Ammon's horn (tissue), 1 donor: ENCODE data around the gene VARS2.

Source experiments
- DNase-seq: peaks from one replicate; pipeline ENCODE4 v3.0.0-alpha.2; 2016; ENCODE audit warnings: low spot score

Gene VARS2

GRCh38 chr6:30884521-30885480, 29.2 kb upstream of the VARS2 start:
- peak; percentile 67 for DNase-seq

DNA sequence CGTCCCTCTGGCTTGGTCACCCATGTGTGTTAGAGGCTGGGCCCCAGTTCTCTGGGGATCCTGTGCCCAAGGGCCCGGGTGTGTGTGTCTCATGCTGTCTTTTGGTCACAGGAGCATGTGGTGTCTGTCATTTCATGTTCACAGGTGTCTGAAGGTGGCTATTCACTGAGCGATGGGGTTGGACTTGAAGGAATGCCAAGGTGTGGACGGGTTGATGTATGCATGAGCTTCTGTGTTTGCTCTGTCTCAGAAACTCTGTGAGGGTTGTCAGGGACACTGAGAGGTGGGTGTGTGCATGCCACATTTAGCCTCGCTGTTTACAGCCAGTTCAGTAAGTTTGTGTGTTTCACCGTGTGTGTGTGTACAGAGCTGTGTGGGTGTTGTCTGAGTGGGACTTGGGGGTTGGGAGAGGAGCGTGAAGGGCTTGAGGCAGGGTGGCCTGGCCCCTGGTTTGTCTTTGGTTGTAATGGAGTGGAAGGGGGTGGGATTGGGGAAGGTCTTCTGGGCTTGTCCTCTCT, 28.5 kb upstream of the VARS2 start:
- peak; percentile 71 for DNase-seq

GRCh38 chr6:30885999-30886896, 27.8 kb upstream of the VARS2 start:
- DNase-seq, result peak; percentile 79

DNA sequence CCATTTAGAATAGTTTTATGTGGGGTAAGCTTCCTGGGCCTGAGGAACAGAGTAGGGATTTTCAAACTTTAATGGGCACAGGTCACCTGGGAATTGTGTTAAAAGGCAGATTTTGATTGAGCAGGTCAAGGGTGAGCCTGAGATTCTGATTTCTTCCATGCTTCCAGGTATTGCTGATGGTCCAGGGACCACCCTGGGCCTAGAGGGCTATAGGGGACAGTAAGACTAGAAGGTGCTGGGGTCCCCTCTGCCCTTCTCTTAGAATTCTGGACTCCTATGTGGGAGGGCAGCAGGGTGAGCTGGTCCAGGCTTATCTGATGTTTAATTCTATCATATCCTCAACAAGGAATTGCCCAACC, 27.2 kb upstream of the VARS2 start:
- DNase-seq, result no peak

GRCh38 chr6:30887901-30888815, 25.9 kb upstream of the VARS2 start:
- peak; percentile 63 for DNase-seq

DNA sequence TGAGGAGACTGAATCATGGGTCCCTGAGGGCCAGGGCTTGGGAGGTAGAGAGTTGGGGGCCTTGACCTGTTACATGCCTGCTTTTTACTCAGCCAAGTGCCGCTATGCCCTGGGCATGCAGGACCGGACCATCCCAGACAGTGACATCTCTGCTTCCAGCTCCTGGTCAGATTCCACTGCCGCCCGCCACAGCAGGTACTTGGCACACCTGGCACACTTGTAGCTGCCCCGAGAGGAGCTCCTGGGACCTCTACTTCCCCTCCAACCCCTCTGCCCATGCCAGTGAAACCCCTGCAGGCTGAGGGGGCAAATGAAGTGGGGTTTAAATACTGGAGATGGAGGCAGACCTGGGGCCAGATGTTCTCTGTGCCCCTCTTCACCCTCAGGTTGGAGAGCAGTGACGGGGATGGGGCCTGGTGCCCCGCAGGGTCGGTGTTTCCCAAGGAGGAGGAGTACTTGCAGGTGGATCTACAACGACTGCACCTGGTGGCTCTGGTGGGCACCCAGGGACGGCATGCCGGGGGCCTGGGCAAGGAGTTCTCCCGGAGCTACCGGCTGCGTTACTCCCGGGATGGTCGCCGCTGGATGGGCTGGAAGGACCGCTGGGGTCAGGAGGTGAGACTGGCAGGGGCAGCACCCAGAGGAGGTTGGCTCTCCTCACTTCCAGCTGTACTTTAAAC, 25.1 kb upstream of the VARS2 start:
- DNase-seq, result no peak

GRCh38 chr6:30889496-30889885, 24.5 kb upstream of the VARS2 start:
- no peak for DNase-seq

DNA sequence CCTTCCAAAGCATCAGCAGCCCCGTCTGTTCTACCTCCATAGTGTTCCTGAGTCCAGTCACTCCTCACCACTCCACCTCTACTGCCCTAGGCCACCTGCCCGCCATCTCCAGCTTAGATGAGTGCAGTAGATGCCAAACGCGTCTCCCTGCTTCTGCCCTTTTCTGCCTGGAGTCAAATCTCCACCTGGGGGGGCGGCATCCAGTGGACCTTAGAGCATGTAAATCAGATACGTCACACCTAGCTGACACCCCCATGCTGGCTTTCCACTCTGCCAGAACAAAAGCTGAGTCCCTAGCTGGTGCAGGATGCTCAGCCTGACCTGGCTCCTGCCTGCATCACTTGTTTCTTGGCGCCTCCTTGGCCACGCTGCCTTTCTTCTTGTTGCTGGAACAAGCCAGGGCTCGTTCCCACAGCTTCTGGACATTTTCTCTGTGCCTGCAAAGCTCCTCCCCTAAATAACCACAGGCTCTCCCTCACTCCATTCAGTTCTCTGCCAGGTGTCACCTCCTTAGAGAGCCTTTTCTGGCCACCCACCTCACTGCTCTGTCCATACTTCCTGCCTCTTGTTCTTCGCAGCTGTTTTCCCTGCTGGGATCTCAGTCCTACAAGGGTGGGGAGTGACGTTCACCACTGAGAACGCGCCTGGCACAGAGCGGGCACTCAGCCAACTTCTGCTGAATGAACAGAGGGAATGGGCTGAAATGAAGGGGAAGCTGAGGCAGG, 24.0 kb upstream of the VARS2 start:
- DNase-seq, result peak; percentile 92

- DNase-seq, result no peak
These were observed 23.2 kb upstream of the VARS2 start for GRCh38 chr6:30890646-30891449.

DNA sequence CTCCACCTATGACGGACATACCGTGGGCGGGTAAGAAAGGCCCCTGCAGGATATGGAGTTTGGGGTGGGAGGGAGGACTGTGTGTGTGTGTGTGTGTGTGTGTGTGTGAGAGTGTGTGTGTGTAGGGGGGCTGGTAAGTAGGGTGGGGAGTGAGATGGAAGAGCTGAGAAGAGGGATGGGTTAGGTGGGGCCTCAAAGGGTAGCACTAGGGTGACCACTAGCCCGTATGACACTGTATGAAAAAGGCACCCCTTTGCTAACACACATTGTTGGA, 22.7 kb upstream of the VARS2 start:
- no peak for DNase-seq

- DNase-seq, result no peak
These were observed 22.1 kb upstream of the VARS2 start for GRCh38 chr6:30891816-30892538.

DNA sequence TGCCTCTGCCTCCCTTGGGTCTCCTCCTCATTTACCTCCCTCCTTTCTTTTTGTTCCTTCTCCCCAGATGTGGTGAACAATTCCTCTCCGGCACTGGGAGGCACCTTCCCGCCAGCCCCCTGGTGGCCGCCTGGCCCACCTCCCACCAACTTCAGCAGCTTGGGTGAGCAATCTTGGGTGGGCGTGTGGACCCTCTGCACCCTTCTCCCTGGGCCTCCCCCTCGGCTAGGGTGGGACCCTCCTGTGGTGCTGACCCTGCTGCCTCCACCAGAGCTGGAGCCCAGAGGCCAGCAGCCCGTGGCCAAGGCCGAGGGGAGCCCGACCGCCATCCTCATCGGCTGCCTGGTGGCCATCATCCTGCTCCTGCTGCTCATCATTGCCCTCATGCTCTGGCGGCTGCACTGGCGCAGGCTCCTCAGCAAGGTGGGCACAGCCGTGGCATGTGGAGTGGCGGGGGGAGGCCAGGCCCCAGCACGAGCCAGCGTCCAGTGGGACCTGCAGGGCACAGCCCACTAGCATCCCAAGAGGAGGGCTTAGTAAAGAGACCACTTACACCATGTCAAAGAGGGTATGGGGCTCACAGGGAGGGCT, 20.9 kb upstream of the VARS2 start:
- no peak for DNase-seq

DNA sequence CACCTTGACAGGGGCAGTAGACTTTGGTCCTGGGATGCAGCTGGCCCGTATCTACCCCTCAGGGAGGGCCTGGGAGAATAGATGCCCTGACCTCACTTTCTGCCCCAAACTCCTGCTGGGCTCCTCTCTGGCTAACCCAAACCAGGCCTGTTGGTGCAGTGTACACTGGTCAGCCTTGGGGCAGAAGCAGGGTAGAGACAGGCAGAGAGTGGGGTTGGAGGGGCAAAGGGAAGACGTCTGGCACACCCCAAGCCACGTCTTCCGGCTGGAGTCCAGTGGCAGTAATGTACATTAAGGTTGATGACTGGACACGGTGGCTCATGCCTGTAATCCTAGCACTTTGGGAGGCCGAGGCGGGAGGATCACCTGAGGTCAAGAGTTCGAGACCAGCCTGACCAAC, 20.4 kb upstream of the VARS2 start:
- no peak for DNase-seq

DNA sequence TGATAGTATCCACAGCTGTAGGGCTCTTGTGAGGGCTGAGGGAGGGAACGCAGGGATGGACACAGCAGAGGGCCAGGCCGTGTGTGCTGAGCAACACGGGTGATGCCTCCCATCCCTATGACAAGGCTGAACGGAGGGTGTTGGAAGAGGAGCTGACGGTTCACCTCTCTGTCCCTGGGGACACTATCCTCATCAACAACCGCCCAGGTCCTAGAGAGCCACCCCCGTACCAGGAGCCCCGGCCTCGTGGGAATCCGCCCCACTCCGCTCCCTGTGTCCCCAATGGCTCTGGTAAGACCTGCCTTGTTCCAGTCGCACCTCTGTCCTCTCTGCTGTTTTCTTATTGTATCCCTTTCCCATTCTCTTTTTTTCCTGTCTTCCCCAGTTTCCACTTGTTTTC, 19.7 kb upstream of the VARS2 start:
- no peak for DNase-seq

- DNase-seq, result no peak
These were observed 19.1 kb upstream of the VARS2 start for GRCh38 chr6:30894935-30895334.

DNA sequence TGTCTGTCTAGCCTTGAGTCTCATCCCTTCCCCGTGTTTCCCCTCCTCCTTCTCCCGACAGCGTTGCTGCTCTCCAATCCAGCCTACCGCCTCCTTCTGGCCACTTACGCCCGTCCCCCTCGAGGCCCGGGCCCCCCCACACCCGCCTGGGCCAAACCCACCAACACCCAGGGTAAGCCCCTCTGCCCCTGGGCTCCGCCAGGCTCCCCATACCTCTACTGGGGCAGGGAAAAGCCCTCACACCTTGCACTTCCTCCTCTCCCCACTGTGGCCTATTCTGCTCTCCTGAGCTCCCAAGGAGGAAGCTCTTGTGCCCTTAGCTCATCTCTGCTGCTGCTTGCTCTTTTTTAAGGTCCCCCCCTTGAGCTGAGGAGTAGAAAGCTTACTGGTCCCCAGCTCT, 18.7 kb upstream of the VARS2 start:
- no peak for DNase-seq

GRCh38 chr6:30896541-30896940, 17.5 kb upstream of the VARS2 start:
- DNase-seq, result no peak

DNA sequence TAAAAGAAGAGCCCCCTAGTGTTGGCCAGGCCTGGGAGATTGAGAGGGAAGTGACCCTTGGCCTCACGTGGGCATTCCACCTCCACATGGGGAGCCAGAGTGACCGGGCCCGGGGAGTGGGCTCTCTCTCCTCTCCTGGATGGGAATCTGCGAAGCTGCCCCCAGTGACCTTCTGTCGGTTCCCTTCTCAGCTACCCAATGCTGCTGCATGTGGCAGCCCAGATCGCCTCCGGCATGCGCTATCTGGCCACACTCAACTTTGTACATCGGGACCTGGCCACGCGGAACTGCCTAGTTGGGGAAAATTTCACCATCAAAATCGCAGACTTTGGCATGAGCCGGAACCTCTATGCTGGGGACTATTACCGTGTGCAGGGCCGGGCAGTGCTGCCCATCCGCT, 16.2 kb upstream of the VARS2 start:
- DNase-seq, result no peak
